Keratinocyte (primary cell): ENCODE results near the gene NUP155. TPM values are rescaled to one million over a fixed set of nuclear protein-coding genes. Genes with fewer than 3 reads are reported as not detected.

Experiments used
- DNase-seq: peaks from one replicate; pipeline ENCODE4 v3.0.0-alpha.2; 2011; ENCODE audit warnings: low read depth, missing footprints, low spot score
- FAIRE-seq: peaks from 2 replicates; lab custom pipeline; 2011; peaks lifted over from hg19 to GRCh38; lab: Jason Lieb, UNC
- H2AFZ ChIP-seq: 2 replicates; pipeline ENCODE4 v1.6.0; 2012; ENCODE audit warnings: low read length, control low read depth, inconsistent platforms; ENCODE audit not compliant: control insufficient read depth
- H3K27ac ChIP-seq: 2 replicates; pipeline ENCODE4 v1.5.1; 2011; ENCODE audit warnings: low read length; ENCODE audit not compliant: control insufficient read depth, insufficient read depth
- H3K27me3 ChIP-seq: 3 replicates; pipeline ENCODE4 v1.6.0; 2011; ENCODE audit warnings: low read length; ENCODE audit not compliant: control insufficient read depth, insufficient read depth; ENCODE audit errors: extremely low read depth
- H3K36me3 ChIP-seq, 2 experiments: 2 replicates in 1 of 2; 3 replicates in 1 of 2; pipeline ENCODE4 v1.5.1; 2011; ENCODE audit warnings: low read length in 2 of 2, mild to moderate bottlenecking in 1 of 2; ENCODE audit not compliant: control insufficient read depth in 2 of 2, insufficient read depth in 2 of 2; ENCODE audit errors: extremely low read depth in 1 of 2
- H3K4me1 ChIP-seq: 3 replicates; pipeline ENCODE4 v1.5.1; 2011; ENCODE audit warnings: low read length; ENCODE audit not compliant: control insufficient read depth, insufficient read depth; ENCODE audit errors: extremely low read depth
- H3K4me2 ChIP-seq: 3 replicates; pipeline ENCODE4 v1.6.0; 2011; ENCODE audit warnings: low read depth, low read length; ENCODE audit not compliant: control insufficient read depth, insufficient read depth; ENCODE audit errors: extremely low read depth
- H3K4me3 ChIP-seq, 3 experiments: fragments of 200-600 bp in 1 of 3; sonication (generic) in 1 of 3; 2 replicates in 2 of 3; 3 replicates in 1 of 3; pipeline ENCODE4 v1.5.1; 2011 to 2016; ENCODE audit warnings: low read length in 3 of 3, mild to moderate bottlenecking in 3 of 3, control low read depth in 2 of 3, inconsistent platforms in 1 of 3, low read depth in 1 of 3, mixed read lengths in 1 of 3, mixed run types in 1 of 3, moderate library complexity in 1 of 3; ENCODE audit not compliant: control insufficient read depth in 2 of 3, insufficient read depth in 2 of 3; ENCODE audit errors: extremely low read depth in 1 of 3
- H3K79me2 ChIP-seq: 2 replicates; pipeline ENCODE4 v1.6.0; 2012; ENCODE audit warnings: low read length; ENCODE audit not compliant: control insufficient read depth, insufficient read depth
- H3K9ac ChIP-seq: 3 replicates; pipeline ENCODE4 v1.6.0; 2011; ENCODE audit warnings: low read length; ENCODE audit not compliant: control insufficient read depth, insufficient read depth; ENCODE audit errors: extremely low read depth
- H3K9me1 ChIP-seq: 3 replicates; pipeline ENCODE4 v1.6.0; 2011; ENCODE audit warnings: low read length; ENCODE audit not compliant: control insufficient read depth, insufficient read depth; ENCODE audit errors: extremely low read depth
- H3K9me3 ChIP-seq: 2 replicates; pipeline ENCODE4 v1.5.1; 2012; ENCODE audit warnings: low read depth, low read length; ENCODE audit not compliant: control insufficient read depth
- H4K20me1 ChIP-seq: 3 replicates; pipeline ENCODE4 v1.6.0; 2011; ENCODE audit warnings: low read length; ENCODE audit not compliant: control insufficient read depth, insufficient read depth; ENCODE audit errors: extremely low read depth
- EZH2 ChIP-seq: IDR thresholded peaks from one replicate; pipeline ENCODE4 v1.6.1; 2012; ENCODE audit warnings: inconsistent platforms, mild to moderate bottlenecking, low read length, moderate library complexity
- dilution Hi-C: fragments of 300-500 bp; cut with MboI; formaldehyde crosslinking; loops from one replicate; pipeline ENCODE4 v1.7.0; 2020; ENCODE audit warnings: low sequenced_read_pairs; ENCODE audit not compliant: extremely low pct_ligation_motif_present
- polyA plus RNA-seq, 5 experiments: library from polyadenylated mRNA; depleted of rRNA in 3 of 5; stranded (reverse) in 3 of 5; stranded (forward) in 1 of 5; unstranded in 1 of 5; fragments of >200 nt; gene quantifications; 1 replicate in 1 of 5; 2 replicates in 3 of 5; 3 replicates in 1 of 5; pipeline versions ENCODE4 v1.2.1 to v1.2.3, GENCODE V29; 2011 to 2012; ENCODE audit warnings: missing spikeins in 2 of 5, low read depth in 1 of 5, low replicate concordance in 1 of 5
- small RNA-seq, 3 experiments: library from RNA; depleted of rRNA; stranded (forward); fragments of <200 nt; gene quantifications; one replicate each; pipeline ENCODE3, GENCODE V24; 2012; ENCODE audit warnings: low read depth in 3 of 3, low replicate concordance in 1 of 3; ENCODE audit not compliant: insufficient read length in 3 of 3
- TF ChIP-seq, protein P1 (sequence below), 3 experiments: IDR thresholded peaks in 1 of 3; conservative IDR thresholded peaks in 1 of 3; optimal IDR thresholded peaks in 1 of 3; 2 replicates in 2 of 3; 3 replicates in 1 of 3; pipeline versions ENCODE3 to v1.5.1; 2011; ENCODE audit warnings: low read length in 3 of 3, mild to moderate bottlenecking in 3 of 3, moderate library complexity in 2 of 3, control low read depth in 1 of 3, inconsistent platforms in 1 of 3; ENCODE audit not compliant: insufficient read depth in 2 of 3; ENCODE audit errors: extremely low read depth in 1 of 3

The NUP155 gene
- polyA plus RNA-seq, 1 donor (not counting 4 experiments of a cell fraction or from before 2014, with no cell fraction given): 20.5 TPM

DNA sequence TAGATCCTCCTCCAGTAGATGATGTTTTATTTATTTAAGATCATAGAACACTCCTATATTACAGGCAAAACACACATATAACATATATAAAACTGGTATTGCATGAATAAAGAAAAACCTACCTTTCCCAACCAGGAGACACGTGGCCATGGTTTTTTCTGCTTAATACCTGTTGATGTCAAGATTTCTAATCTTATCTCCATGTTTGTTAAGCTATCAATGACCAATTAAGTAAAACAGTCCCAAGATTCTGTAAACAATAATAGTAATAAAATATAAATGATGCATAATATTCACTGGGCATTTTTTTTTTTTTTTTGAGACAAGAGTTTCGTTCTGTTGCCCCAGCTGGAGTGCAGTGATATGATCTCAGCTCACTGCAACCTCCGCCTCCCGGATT lies 123.4 kb downstream of the NUP155 start:
- dilution Hi-C loops: no loop called here
- no peak overlapping the region for H3K27ac ChIP-seq
- H3K36me3 ChIP-seq: no peaks in the 10 kb centered on the region
- no peaks in the 10 kb centered on the region for H3K9me1 ChIP-seq
- no peaks in the 10 kb centered on the region for H3K79me2 ChIP-seq
- H3K4me1 ChIP-seq: peaks cover 4% of the 10 kb centered on the region
- no peaks in the 10 kb centered on the region for H4K20me1 ChIP-seq
- no peak for TF ChIP-seq EZH2
- TF ChIP-seq, protein P1, sequence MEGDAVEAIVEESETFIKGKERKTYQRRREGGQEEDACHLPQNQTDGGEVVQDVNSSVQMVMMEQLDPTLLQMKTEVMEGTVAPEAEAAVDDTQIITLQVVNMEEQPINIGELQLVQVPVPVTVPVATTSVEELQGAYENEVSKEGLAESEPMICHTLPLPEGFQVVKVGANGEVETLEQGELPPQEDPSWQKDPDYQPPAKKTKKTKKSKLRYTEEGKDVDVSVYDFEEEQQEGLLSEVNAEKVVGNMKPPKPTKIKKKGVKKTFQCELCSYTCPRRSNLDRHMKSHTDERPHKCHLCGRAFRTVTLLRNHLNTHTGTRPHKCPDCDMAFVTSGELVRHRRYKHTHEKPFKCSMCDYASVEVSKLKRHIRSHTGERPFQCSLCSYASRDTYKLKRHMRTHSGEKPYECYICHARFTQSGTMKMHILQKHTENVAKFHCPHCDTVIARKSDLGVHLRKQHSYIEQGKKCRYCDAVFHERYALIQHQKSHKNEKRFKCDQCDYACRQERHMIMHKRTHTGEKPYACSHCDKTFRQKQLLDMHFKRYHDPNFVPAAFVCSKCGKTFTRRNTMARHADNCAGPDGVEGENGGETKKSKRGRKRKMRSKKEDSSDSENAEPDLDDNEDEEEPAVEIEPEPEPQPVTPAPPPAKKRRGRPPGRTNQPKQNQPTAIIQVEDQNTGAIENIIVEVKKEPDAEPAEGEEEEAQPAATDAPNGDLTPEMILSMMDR (optimal IDR thresholded peaks at IDR 0.05 in 1 of 3, IDR thresholded peaks at IDR 0.05 in 1 of 3, conservative IDR thresholded peaks at IDR 0.05 in 1 of 3; ENCODE audit: extremely low read depth in 1 of 3, insufficient read depth in 2 of 3, low read length in 3 of 3): no peak
- no peak overlapping the region for H3K4me3 ChIP-seq
- H3K27me3 ChIP-seq: no peaks in the 10 kb centered on the region
- H3K9me3 ChIP-seq: no peaks in the 10 kb centered on the region
- H3K9ac ChIP-seq: no peak overlapping the region
- DNase-seq (no peak), FAIRE-seq (no peak)
- H2AFZ ChIP-seq: no peak overlapping the region
- H3K4me2 ChIP-seq: no peak overlapping the region

DNA sequence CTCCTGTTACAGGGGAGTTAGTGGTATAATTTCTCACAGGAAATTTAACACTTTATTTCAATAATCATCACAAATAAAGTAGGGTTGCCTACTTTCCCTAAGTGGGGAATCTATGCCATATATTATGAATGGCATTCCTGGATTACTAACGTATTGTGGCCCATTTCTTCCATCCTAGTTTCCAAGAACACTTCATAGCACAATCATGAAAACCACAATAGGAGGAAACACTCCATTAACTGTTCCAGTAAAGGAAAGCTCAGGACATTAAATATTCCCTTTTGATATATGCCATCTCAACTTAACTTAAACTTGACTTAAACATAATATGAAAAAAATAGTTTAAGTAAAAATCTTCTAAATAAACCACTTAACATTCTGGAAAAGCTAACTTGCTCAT lies 123.9 kb downstream of the NUP155 start:
- no peak overlapping the region for H3K9ac ChIP-seq
- no peak overlapping the region for H3K4me3 ChIP-seq
- no peak overlapping the region for H3K27ac ChIP-seq
- no peaks in the 10 kb centered on the region for H4K20me1 ChIP-seq
- DNase-seq: no peak
- H3K79me2 ChIP-seq: no peaks in the 10 kb centered on the region
- no peaks in the 10 kb centered on the region for H3K9me3 ChIP-seq
- no peaks in the 10 kb centered on the region for H3K27me3 ChIP-seq
- no peak for FAIRE-seq
- H3K4me1 ChIP-seq: peaks cover 4% of the 10 kb centered on the region
- dilution Hi-C loops: no loop called here
- H3K4me2 ChIP-seq: no peak overlapping the region
- H3K9me1 ChIP-seq: no peaks in the 10 kb centered on the region
- no peak overlapping the region for H2AFZ ChIP-seq
- no peak for TF ChIP-seq EZH2
- TF ChIP-seq, protein P1 (optimal IDR thresholded peaks at IDR 0.05 in 1 of 3, IDR thresholded peaks at IDR 0.05 in 1 of 3, conservative IDR thresholded peaks at IDR 0.05 in 1 of 3; ENCODE audit: extremely low read depth in 1 of 3, insufficient read depth in 2 of 3, low read length in 3 of 3): no peak
- H3K36me3 ChIP-seq: no peaks in the 10 kb centered on the region

Small RNA genes within 50 kb of the gene (small RNA-seq; reads per million reads assigned to genes)
- gene RNU7-75P: 0 reads per million in 3 experiments

Other genes with a start within 250 kb of the NUP155 start
- gene CPLANE1, start 121.7 kb downstream of the NUP155 start, polyA plus RNA-seq: 5.4 to 9.2 TPM (median 8.6 TPM) in 3 replicates
- gene WDR70, start 8.2 kb upstream of the NUP155 start, polyA plus RNA-seq: 17.4 to 25.1 TPM (median 18.4 TPM) in 3 replicates